RPMI7951 (cell line): ENCODE measurements around the gene MUC5B. TPM values are rescaled to one million over a fixed set of nuclear protein-coding genes. Genes with fewer than 3 reads are reported as not detected.
"Not testable (repeated sequence)": the region's sequence is repeated elsewhere in the genome, so short reads cannot be mapped to it uniquely, and the experiment has no call there.

Experiments used
- DNase-seq: peaks from one replicate; pipeline ENCODE4 v3.0.0-alpha.2; 2012; ENCODE audit warnings: low read depth
- total RNA-seq: library from RNA; depleted of rRNA; stranded (reverse); fragments of >200 nt; shearing (Covaris generic); gene quantifications from 2 replicates; pipeline ENCODE4 v1.2.3, GENCODE V29; 2014; rRNA removed

MUC5B gene, protein sequence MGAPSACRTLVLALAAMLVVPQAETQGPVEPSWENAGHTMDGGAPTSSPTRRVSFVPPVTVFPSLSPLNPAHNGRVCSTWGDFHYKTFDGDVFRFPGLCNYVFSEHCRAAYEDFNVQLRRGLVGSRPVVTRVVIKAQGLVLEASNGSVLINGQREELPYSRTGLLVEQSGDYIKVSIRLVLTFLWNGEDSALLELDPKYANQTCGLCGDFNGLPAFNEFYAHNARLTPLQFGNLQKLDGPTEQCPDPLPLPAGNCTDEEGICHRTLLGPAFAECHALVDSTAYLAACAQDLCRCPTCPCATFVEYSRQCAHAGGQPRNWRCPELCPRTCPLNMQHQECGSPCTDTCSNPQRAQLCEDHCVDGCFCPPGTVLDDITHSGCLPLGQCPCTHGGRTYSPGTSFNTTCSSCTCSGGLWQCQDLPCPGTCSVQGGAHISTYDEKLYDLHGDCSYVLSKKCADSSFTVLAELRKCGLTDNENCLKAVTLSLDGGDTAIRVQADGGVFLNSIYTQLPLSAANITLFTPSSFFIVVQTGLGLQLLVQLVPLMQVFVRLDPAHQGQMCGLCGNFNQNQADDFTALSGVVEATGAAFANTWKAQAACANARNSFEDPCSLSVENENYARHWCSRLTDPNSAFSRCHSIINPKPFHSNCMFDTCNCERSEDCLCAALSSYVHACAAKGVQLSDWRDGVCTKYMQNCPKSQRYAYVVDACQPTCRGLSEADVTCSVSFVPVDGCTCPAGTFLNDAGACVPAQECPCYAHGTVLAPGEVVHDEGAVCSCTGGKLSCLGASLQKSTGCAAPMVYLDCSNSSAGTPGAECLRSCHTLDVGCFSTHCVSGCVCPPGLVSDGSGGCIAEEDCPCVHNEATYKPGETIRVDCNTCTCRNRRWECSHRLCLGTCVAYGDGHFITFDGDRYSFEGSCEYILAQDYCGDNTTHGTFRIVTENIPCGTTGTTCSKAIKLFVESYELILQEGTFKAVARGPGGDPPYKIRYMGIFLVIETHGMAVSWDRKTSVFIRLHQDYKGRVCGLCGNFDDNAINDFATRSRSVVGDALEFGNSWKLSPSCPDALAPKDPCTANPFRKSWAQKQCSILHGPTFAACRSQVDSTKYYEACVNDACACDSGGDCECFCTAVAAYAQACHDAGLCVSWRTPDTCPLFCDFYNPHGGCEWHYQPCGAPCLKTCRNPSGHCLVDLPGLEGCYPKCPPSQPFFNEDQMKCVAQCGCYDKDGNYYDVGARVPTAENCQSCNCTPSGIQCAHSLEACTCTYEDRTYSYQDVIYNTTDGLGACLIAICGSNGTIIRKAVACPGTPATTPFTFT (N-terminal part only)
- not detected in 2 replicates for total RNA-seq

DNA sequence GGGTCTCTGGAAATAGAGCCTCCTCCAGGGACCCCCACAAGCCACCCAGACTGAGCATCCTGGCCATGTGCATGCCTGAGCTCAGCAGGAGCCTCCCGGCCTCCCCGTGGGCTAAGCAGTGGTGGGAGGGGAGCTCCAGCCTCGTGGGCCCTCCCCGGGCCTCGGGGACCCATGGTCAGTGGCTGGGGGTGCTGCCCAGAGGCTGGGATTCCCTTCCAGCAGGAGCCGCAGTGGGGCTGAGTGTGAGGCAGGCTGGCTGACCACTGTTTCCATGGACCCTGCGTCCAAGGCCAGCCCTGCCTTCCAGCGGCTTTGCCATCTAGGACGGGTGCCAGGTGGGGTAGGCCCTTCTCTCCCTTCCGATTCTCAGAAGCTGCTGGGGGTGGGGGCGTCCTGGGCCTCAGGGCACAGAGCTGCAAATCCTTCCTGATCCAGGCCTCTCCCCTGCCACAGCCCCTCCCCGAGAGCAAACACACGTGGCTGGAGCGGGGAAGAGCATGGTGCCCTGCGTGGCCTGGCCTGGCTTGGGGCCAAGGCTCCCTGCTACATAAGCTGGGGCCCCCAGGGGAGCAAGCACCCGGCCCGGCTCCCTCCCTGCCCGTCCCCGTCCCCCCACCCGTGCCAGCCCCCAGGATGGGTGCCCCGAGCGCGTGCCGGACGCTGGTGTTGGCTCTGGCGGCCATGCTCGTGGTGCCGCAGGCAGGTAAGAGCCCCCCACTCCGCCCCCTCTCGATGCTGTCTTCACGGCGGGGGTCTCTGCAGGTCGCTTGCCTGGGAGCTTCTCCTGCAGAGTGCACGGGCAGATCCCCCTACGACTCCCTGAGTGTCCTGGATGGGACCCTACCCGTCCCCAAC lies at the start of gene MUC5B:
MUC5B (plus strand) TSS at position 576 of the 855 bp plus-strand sequence; CDS start at position 634, 58 bp downstream.
- no peak for DNase-seq

DNA sequence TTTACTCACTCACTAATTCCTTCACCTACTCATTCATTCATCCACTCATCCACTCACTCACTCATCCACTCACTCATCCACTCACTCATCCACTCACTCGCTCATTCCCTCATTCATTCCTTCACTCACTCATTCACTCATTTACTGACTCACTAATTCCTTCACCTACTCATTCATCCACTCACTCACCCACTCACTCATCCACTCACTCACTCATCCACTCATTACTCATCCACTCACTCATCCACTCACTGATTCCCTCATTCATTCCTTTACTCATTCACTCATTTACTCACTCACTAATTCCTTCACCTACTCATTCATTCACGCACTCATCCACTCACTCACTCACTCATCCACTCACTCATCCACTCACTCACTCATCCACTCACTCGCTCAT lies 49.5 kb upstream of the MUC5B start:
- DNase-seq = not testable (repeated sequence)

DNA sequence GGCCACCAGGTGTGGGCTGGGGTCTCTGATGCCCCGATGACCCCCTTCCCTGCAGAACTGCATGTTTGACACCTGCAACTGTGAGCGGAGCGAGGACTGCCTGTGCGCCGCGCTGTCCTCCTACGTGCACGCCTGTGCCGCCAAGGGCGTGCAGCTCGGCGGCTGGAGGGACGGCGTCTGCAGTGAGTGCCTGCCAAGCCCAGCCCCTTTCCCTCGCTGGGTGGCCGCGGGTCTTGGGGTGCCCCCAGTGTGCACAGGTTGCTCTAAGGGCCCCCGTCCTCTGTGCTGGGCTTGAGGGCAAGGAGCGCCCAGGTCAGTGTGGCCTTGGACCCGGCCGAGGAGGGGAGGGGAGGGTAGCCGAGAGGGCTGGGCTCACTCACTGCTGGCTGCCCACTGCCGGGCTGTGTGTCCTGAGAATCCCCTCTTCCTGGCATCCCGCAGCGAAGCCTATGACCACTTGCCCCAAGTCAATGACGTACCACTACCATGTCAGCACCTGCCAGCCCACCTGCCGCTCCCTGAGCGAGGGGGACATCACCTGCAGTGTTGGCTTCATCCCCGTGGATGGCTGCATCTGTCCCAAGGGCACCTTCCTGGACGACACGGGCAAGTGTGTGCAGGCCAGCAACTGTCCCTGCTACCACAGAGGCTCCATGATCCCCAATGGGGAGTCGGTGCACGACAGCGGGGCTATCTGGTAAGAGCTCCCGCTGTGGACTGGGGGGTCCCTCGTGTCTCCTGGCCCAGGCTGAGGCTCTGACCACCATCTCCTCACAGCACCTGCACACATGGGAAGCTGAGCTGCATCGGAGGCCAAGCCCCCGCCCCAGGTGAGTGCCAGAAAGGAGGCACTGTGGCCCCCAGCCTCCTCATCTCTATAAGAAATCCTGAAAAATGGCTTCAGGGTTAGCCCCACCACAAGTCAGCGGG lies 48.2 kb upstream of the MUC5B start:
- DNase-seq = no peak

DNA sequence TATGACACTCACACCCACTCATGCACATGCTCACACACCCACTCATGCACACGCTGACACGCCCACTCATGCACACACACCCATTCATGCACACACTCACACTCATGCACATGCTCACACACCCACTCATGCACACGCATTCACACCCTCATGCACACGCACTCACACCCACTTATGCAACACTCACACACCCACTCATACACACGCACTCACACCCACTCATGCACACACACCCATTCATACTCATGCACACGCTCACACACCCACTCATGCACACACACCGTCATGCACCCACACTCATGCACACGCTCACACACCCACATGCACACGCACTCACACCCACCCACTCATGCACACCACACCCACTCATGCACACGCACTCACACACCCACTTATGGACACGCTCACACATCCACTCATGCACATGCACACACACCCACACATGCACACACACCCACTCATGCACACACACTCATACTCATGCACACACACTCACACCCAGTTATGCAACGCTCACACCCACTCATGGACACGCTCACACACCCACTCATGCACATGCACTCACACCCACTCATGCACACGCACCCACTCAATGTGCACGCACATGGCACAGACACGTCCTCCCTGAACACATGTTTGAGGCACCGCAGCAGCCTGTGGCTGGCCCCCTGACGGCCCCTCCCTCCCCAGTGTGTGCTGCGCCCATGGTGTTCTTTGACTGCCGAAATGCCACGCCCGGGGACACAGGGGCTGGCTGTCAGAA lies 47.2 kb upstream of the MUC5B start:
- DNase-seq = no peak

DNA sequence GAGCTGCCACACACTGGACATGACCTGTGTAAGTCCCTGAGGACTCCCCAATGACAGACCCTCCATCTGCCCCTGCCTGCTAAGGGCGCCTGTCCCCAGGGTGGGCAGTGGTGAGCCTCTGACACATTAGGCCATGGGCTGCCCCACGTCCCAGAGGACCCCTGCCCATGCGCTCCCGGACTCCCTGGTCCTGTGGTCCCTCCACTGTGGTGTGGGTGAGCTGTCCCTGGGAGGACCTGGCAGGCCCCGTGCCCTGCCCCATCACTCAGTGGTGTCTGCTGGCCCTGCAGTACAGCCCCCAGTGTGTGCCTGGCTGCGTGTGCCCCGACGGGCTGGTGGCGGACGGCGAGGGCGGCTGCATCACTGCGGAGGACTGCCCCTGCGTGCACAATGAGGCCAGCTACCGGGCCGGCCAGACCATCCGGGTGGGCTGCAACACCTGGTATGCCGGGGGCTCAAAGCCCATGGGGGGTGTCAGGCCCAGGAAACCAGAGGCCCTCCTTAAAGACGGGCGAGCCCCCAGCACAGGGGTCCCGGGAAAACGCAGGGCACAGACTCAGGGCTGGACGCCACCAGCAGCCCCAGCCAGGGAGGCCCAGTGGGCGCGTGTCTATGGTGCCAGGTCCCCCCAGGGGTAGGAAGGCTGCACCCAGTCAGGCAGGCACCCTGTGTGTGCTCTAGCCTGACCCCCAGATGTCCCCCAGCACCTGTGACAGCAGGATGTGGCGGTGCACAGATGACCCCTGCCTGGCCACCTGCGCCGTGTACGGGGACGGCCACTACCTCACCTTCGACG lies 46.4 kb upstream of the MUC5B start:
- DNase-seq = no peak

DNA sequence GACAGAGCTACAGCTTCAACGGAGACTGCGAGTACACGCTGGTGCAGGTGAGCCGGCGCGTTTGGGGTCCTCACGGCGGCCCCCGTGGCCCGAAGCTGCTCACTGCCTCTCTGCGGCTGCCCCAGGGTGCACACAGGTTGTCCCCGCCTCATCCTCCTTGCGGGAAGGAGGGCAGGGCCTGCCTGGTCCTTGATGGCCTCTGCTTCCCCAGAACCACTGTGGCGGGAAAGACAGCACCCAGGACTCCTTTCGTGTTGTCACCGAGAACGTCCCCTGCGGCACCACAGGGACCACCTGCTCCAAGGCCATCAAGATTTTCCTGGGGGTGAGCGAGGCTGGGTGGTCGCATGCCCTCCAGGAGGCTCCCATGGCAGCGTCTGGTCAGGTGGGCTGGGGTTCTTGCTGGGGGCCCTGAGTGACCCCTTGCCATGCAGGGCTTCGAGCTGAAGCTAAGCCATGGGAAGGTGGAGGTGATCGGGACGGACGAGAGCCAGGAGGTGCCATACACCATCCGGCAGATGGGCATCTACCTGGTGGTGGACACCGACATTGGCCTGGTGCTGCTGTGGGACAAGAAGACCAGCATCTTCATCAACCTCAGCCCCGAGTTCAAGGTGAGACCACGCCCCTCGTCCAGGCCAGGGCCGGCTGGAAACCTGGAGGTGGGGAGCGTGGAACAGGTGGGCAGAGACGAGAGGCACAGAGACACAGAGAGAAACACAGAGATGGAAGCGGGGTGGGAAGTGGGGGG lies 45.7 kb upstream of the MUC5B start:
- no peak for DNase-seq

DNA sequence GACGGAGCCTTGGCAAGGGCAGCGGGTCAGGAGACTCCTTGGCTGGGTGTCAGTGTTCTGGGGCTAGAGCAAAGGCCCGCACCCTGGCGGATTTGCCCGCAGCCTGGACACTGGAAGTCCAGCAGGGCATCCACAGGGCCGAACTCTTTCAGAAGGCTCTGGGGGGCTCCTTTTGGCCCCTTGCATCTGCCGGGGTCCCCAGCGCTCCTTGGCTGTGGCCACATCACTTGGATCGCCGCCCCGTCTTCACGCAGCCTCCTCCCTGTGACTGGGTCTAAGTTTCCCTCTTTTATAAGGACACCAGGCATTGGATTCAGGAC lies 45.1 kb upstream of the MUC5B start:
- DNase-seq = no peak

DNA sequence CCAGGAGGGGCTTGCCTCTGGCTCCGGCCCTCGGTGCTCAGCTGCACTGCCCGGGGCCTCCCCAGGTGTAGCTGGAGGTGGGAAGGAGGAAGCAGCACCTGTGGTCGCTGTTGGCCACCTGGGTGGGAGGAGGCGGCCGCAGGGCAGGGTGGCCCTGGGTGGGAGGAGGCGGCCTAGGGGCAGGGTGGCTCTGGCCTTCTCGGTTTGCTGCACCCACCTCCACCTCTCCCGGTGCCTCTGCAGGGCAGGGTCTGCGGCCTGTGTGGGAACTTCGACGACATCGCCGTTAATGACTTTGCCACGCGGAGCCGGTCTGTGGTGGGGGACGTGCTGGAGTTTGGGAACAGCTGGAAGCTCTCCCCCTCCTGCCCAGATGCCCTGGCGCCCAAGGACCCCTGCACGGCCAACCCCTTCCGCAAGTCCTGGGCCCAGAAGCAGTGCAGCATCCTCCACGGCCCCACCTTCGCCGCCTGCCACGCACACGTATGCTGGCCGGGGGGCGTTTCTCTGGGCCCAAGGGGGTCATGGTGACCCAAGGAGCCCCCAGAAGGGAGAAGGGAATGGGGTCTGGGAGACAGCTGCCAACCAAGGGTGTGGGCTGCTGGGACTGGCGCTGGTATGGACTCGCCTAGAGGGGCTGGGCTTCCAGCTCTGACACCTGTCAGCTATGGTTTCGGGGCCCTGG lies 44.5 kb upstream of the MUC5B start:
- DNase-seq = no peak

DNA sequence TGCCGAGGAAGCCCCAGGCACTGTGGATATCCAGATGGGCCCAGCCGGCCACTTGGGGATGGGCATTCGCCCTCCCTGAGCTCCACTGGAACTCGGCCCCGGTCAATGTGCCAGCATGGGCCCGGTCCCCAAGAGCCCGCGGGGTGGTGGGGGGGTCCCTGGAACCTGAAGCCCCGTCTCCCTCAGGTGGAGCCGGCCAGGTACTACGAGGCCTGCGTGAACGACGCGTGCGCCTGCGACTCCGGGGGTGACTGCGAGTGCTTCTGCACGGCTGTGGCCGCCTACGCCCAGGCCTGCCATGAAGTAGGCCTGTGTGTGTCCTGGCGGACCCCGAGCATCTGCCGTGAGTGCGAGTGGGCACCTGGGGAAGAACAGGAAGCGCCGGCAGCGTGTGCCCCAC lies 44.0 kb upstream of the MUC5B start:
- no peak for DNase-seq

DNA sequence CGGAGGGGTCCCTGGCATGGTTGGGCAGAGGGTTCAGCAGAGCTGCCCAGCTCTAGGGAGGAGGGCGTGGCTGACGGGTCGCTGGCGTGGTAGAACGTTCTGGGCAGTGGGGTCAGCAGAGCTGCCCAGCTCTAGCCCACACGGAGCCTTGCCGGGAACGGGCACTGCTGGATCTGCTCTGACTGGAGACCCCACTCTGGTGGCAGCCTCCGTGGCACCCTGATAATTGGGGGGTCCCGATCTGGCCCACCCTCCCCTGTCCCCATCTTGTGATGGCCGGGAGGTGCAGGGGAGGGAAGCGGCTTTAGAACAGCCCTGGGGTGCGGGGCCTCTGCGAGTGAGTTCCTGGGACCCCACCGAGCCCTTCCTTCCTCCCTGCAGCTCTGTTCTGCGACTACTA lies 43.2 kb upstream of the MUC5B start:
- no peak for DNase-seq

DNA sequence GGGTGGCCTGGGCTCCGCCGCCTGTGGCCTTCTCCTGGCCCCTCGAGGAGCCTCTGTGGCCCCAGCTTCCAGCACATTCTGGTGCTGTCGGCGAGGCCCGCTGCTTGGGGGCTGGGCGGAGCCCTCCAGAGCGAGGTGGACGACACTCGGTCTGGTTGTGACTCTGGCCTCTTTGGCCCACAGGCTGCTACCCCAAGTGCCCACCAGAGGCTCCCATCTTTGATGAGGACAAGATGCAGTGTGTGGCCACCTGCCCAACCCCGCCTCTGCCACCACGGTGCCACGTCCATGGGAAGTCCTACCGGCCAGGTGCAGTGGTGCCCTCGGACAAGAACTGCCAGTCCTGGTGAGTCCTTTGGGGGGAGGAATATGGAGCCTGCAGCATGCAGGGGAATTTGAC lies 42.7 kb upstream of the MUC5B start:
- DNase-seq = no peak

DNA sequence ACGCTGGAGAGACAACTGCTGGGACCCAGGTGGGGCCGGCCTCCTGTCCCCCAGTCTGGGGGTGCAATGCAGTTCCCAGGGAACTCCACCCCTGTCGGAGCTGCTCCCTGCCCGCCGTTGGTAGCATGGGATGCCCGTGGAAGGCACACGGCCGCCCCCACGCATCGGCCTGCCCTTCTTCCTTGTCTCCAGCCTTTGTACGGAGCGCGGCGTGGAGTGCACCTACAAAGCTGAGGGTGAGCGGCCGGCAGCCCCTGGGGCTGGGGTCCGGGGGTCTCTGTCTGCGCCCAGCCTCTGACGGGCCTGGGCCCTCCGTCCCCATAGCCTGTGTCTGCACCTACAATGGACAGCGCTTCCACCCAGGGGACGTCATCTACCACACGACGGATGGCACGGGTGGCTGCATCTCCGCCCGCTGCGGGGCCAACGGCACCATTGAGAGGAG lies 41.9 kb upstream of the MUC5B start:
- no peak for DNase-seq

DNA sequence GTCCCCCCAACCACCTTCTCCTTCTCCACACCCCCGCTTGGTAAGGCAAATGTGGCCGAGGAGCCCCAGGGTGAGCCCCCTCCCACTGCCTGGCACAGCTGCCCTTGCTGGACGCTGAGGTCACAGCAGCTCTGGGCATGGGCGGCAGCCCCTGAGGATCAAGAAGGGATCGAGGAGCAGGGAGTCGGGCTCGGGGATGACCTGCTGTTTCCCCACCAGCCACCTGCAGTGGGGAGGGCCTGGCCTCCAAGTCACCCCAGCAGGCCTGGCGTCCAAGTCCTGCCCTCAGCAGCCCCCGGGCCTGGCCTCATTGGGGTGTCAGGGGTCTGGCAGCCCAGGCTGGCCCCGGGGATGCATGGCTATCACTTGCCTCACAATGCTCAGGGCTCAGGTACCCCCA lies 41.4 kb upstream of the MUC5B start:
- no peak for DNase-seq

DNA sequence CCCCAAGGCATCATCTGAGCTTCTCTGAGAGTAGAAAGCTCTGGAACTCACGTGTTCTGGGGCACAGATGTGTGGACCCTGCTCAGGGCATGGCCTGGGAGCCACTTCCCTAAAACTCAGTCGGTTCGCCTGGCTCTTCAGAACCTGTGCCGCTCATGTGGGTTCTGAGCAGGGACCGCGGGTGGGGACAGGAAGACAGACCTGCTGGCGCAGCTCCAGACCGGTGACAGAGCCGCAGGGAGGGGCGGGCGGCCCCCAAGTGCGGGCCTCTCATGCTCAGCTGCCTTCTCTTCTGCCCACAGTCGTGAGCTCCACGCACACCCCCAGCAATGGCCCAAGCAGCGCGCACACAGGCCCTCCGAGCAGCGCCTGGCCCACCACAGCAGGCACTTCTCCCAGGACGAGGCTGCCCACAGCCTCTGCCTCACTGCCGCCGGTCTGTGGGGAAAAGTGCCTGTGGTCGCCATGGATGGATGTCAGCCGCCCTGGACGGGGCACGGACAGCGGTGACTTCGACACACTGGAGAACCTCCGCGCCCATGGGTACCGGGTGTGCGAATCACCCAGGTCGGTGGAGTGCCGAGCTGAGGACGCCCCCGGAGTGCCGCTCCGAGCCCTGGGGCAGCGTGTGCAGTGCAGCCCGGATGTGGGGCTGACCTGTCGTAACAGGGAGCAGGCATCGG lies 40.9 kb upstream of the MUC5B start:
- no peak for DNase-seq

DNA sequence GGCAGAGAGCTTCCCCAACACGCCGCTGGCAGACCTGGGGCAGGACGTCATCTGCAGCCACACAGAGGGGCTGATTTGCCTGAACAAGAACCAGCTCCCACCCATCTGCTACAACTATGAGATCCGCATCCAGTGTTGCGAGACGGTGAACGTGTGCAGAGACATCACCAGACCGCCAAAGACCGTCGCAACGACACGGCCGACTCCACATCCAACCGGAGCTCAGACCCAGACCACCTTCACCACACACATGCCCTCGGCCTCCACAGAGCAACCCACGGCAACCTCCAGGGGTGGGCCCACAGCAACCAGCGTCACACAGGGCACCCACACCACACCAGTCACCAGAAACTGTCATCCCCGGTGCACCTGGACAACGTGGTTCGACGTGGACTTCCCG lies 38.7 kb upstream of the MUC5B start:
- not testable (repeated sequence) for DNase-seq

DNA sequence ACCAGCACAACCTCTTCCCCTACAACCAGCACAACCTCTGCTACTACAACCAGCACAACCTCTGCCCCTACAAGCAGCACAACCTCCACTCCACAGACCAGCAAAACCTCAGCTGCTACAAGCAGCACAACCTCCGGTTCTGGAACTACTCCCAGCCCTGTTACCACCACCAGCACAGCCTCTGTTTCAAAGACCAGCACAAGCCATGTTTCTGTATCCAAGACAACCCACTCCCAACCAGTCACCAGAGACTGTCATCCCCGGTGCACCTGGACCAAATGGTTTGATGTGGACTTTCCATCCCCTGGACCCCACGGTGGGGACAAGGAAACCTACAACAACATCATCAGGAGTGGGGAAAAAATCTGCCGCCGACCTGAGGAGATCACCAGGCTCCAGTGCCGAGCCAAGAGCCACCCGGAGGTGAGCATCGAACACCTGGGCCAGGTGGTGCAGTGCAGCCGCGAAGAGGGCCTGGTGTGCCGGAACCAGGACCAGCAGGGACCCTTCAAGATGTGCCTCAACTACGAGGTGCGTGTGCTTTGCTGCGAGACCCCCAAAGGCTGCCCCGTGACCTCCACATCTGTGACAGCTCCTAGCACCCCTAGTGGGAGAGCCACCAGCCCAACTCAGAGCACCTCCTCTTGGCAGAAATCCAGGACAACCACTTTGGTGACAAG lies 34.3 kb upstream of the MUC5B start:
- DNase-seq = not testable (repeated sequence)
